ENCODE measurements around the gene GALNTL6. TPM values are rescaled to one million over a fixed set of nuclear protein-coding genes. Genes with fewer than 3 reads are reported as not detected.

The GALNTL6 gene
- total RNA-seq, 6 donors from 2014 or later, result 0.26 to 18.9 TPM; not detected in 4

DNA sequence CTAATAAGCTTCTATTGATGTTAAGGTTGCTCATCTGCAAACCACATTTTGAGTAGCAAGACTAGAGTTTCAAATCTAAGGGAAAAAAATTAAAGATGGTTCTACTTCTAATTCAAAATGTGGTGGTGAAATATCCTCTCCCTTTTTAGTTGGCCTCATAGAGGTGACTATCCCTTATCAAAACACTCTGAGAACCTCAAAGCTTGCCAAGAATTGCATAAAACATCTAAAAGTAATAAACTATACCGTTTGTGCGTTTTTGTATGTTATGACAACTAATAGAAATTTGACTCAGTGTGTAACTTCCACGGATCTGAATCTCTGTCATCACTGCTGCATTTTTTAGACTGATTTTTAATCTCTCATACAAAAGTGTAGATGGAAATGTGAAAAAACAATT lies 682.6 kb downstream of the GALNTL6 start:
- no peaks in the 10 kb centered on the region for H3K27me3 ChIP-seq
- ATAC-seq (ENCODE audit: low FRiP score in 2 of 2) (no peak), DNase-seq (no peak)
- no peaks in the 10 kb centered on the region for H3K4me1 ChIP-seq
- H3K36me3 ChIP-seq, result no peaks in the 10 kb centered on the region
- no peak overlapping the region for H3K27ac ChIP-seq
- no peak for TF ChIP-seq POLR2AphosphoS5 (IDR thresholded peaks at IDR 0.05)
- TF ChIP-seq EP300 (IDR thresholded peaks at IDR 0.05), result no peak
- TF ChIP-seq, protein P1, sequence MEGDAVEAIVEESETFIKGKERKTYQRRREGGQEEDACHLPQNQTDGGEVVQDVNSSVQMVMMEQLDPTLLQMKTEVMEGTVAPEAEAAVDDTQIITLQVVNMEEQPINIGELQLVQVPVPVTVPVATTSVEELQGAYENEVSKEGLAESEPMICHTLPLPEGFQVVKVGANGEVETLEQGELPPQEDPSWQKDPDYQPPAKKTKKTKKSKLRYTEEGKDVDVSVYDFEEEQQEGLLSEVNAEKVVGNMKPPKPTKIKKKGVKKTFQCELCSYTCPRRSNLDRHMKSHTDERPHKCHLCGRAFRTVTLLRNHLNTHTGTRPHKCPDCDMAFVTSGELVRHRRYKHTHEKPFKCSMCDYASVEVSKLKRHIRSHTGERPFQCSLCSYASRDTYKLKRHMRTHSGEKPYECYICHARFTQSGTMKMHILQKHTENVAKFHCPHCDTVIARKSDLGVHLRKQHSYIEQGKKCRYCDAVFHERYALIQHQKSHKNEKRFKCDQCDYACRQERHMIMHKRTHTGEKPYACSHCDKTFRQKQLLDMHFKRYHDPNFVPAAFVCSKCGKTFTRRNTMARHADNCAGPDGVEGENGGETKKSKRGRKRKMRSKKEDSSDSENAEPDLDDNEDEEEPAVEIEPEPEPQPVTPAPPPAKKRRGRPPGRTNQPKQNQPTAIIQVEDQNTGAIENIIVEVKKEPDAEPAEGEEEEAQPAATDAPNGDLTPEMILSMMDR (IDR thresholded peaks at IDR 0.05), result no peak
- TF ChIP-seq POLR2A (IDR thresholded peaks at IDR 0.05), result no peak
- 70 to 78% methylated on average over 3 of the region's 3 CpGs for WGBS, 2 donors
- H3K4me3 ChIP-seq, result no peak overlapping the region
- H3K9me3 ChIP-seq, result no peaks in the 10 kb centered on the region

DNA sequence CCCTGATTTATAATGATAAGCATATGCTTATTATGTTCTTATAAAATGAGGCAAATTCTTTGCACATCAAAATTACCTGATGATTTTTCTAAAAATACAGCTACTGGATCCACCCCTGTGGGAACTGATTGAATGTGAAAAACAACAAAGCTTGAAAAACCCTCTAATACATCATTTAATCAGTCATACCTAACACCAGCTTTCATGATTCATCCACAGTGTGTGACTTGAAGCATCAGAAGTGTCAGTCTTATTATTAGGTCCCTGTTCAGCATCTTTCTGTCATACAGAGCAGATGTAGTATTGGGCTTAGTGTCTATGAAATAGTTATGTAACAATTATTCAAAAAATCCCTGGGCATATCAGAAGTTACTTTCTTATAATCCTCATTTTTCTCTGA lies 684.1 kb downstream of the GALNTL6 start:
- Histone ChIP-seq H3K36me3 (no peaks in the 10 kb centered on the region), H3K4me3 (no peak overlapping the region), H3K27ac (no peak overlapping the region), H3K27me3 (no peaks in the 10 kb centered on the region), H3K4me1 (no peaks in the 10 kb centered on the region), H3K9me3 (no peaks in the 10 kb centered on the region)
- TF ChIP-seq, protein P1 (IDR thresholded peaks at IDR 0.05), result no peak
- TF ChIP-seq EP300 (IDR thresholded peaks at IDR 0.05), result no peak
- TF ChIP-seq POLR2A (IDR thresholded peaks at IDR 0.05), result no peak
- no peak for TF ChIP-seq POLR2AphosphoS5 (IDR thresholded peaks at IDR 0.05)
- ATAC-seq (ENCODE audit: low FRiP score in 2 of 2), result no peak
- no peak for DNase-seq

DNA sequence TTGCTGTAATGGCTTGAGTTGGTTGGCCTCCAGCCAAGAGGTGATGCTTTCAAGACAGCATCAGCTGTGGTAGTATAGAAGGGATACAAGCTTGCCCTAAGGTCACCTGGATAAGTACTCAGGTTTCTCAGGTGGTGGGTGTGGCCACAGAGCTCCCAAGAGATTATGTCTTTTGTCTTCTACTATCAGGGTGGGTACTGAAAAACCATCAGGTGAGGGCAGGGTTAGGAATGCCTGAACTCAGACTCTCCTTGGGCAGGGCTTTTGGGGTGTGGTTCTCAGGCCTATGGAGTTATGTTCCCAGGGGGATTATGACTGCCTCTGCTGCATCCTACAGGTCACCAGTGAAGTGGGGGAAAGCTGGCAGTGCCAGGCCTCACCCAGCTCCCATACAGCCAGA lies 700.8 kb downstream of the GALNTL6 start:
- TF ChIP-seq EP300 (IDR thresholded peaks at IDR 0.05), result no peak
- TF ChIP-seq POLR2AphosphoS5 (IDR thresholded peaks at IDR 0.05), result no peak
- no peak for TF ChIP-seq POLR2A (IDR thresholded peaks at IDR 0.05)
- TF ChIP-seq, protein P1 (IDR thresholded peaks at IDR 0.05), result no peak
- no peaks in the 10 kb centered on the region for H3K27me3 ChIP-seq
- H3K9me3 ChIP-seq, result peaks cover 0 to 5% (median 0%) of the 10 kb centered on the region in 4 donors
- H3K27ac ChIP-seq, result no peak overlapping the region
- H3K36me3 ChIP-seq, result no peaks in the 10 kb centered on the region
- DNase-seq (no peak), ATAC-seq (ENCODE audit: low FRiP score in 2 of 2) (no peak)
- no peak overlapping the region for H3K4me3 ChIP-seq
- no peaks in the 10 kb centered on the region for H3K4me1 ChIP-seq

DNA sequence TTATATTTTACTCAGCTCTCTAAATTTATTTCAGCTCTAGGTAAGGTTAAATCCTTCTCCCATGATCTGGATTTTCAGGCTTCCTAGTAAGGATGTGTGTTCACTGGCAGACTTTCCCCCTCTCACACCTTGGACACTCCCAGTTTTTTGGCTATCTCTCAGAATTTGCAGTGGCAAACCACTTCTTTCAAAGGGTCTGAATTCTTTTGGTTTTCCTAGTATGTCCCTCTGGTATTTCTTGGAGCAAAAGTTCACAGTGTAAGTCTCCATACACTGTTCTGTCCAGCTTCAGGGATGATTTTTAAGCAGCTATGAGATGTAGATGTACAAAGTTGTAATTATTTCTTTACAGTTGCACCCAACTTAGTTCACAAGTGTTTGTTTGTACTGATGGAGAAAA lies 701.6 kb downstream of the GALNTL6 start:
- TF ChIP-seq EP300 (IDR thresholded peaks at IDR 0.05), result no peak
- TF ChIP-seq, protein P1 (IDR thresholded peaks at IDR 0.05), result no peak
- no peak for TF ChIP-seq POLR2A (IDR thresholded peaks at IDR 0.05)
- no peak for TF ChIP-seq POLR2AphosphoS5 (IDR thresholded peaks at IDR 0.05)
- Histone ChIP-seq H3K27ac (no peak overlapping the region), H3K4me1 (no peaks in the 10 kb centered on the region), H3K4me3 (no peak overlapping the region), H3K27me3 (no peaks in the 10 kb centered on the region), H3K36me3 (no peaks in the 10 kb centered on the region), H3K9me3 (peaks cover 0 to 5% (median 0%) of the 10 kb centered on the region in 4 donors)
- no peak for DNase-seq
- ATAC-seq (ENCODE audit: low FRiP score in 2 of 2), result no peak

DNA sequence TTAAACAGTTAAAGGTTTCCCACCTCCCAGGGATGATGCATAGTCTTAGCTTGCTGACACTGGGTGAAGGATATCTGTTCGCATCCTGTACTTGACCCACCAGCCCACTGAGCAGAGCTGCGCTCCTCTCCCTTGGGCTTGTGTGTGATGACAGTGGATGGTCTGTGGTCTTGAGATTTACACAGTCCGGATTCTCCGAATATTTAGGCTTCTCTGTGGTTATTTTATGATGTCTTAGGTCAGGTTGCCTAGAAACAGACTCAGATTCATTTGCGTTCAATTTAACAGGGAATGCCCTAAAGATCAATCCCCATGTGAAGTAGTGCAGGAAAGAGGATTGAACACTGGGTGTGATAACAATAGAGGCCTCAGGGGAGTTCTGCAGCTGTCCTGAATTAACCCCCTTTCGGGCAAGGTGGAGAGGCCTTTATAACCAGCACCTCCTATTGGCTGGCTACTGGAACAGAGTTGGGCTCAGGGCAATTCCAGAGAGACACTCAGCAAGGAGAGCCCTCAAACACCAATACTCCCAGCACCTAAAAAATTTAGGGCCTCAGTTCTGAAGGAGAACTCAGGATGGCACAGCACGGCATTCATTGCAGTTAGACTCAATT lies 702.2 kb downstream of the GALNTL6 start:
- WGBS, 2 donors, result 86 to 92% methylated on average over 6 to 7 of the region's 7 CpGs
- ATAC-seq (ENCODE audit: low FRiP score in 2 of 2) (no peak), DNase-seq (no peak)
- no peak overlapping the region for H3K4me3 ChIP-seq
- H3K27me3 ChIP-seq, result no peaks in the 10 kb centered on the region
- no peaks in the 10 kb centered on the region for H3K4me1 ChIP-seq
- TF ChIP-seq POLR2AphosphoS5 (IDR thresholded peaks at IDR 0.05) (no peak), POLR2A (IDR thresholded peaks at IDR 0.05) (no peak), EP300 (IDR thresholded peaks at IDR 0.05) (no peak)
- TF ChIP-seq, protein P1 (IDR thresholded peaks at IDR 0.05), result no peak
- H3K9me3 ChIP-seq, result peaks cover 0 to 5% (median 0%) of the 10 kb centered on the region in 4 donors
- no peaks in the 10 kb centered on the region for H3K36me3 ChIP-seq
- H3K27ac ChIP-seq, result no peak overlapping the region
